B cell (primary cell): ENCODE results near the gene ANKS1B. TPM values are rescaled to one million over a fixed set of nuclear protein-coding genes. Genes with fewer than 3 reads are reported as not detected.

Experiments used
- ATAC-seq: fragments of 200-7000 bp; cut with Tn5 transposase; one replicate; pipeline ENCODE4 v1.10.0; 2021; ENCODE audit warnings: low read depth, mild to moderate bottlenecking, moderate number of reproducible peaks, moderate library complexity
- CTCF ChIA-PET: fragments of 350-600 bp; sonication (Branson Sonifier 250); formaldehyde crosslinking; loops from one replicate; lab custom pipeline; 2021; ENCODE audit warnings: antibody characterized with exemption, inconsistent platforms; lab: Charles Lee
- POLR2A ChIA-PET: fragments of 350-600 bp; sonication (Branson Sonifier 250); formaldehyde crosslinking; loops from one replicate; lab custom pipeline; 2021; ENCODE audit warnings: antibody characterized with exemption; lab: Charles Lee
- DNase-seq: peaks from one replicate; pipeline ENCODE4 v3.0.0; 2013
- H2AFZ ChIP-seq: 2 replicates; pipeline ENCODE4 v1.6.1; 2012; ENCODE audit warnings: mild to moderate bottlenecking, low read depth, low read length; ENCODE audit not compliant: insufficient read depth, poor library complexity, severe bottlenecking
- H3K27ac ChIP-seq, 2 donors: 1 replicate in 1 of 2; 2 replicates in 1 of 2; pipeline ENCODE4 v1.5.1; 2012 to 2013; ENCODE audit warnings: low read length in 2 of 2, mild to moderate bottlenecking in 2 of 2, moderate library complexity in 1 of 2
- H3K27me3 ChIP-seq, 4 experiments: fragments of 200-600 bp in 1 of 4; sonication (generic) in 1 of 4; replicated peaks in 1 of 4; 1 replicate in 2 of 4; 2 replicates in 2 of 4; pipeline versions ENCODE4 v1.6.1 to v1.7.0; 2013 to 2016; ENCODE audit warnings: low read length in 3 of 4, mild to moderate bottlenecking in 2 of 4, mixed read lengths in 1 of 4, moderate library complexity in 1 of 4; ENCODE audit not compliant: insufficient read depth in 4 of 4, control insufficient read depth in 3 of 4; ENCODE audit errors: control extremely low read depth in 1 of 4
- H3K36me3 ChIP-seq, 2 experiments: replicated peaks in 1 of 2; 1 replicate in 1 of 2; 2 replicates in 1 of 2; pipeline versions ENCODE4 v1.6.1 to v1.7.1; 2013; ENCODE audit warnings: low read length in 1 of 2; ENCODE audit not compliant: insufficient read depth in 2 of 2, control insufficient read depth in 1 of 2; ENCODE audit errors: control extremely low read depth in 1 of 2, extremely low read depth in 1 of 2
- H3K4me1 ChIP-seq, 2 donors: fragments of 200-600 bp in 1 of 2; sonication (generic) in 1 of 2; 1 replicate in 1 of 2; 2 replicates in 1 of 2; pipeline versions ENCODE4 v1.5.1 to v1.6.1; 2013 to 2017; ENCODE audit warnings: low read length in 2 of 2; ENCODE audit not compliant: control insufficient read depth in 2 of 2, insufficient read depth in 2 of 2
- H3K4me2 ChIP-seq: replicated peaks from 2 replicates; pipeline ENCODE3; 2012; ENCODE audit warnings: mild to moderate bottlenecking, low read depth, low read length; ENCODE audit not compliant: poor library complexity, severe bottlenecking
- H3K4me3 ChIP-seq, 5 experiments: fragments of 200-600 bp in 1 of 5; sonication (generic) in 1 of 5; 1 replicate in 3 of 5; 2 replicates in 2 of 5; pipeline versions ENCODE4 v1.5.1 to v1.7.0; 2011 to 2016; ENCODE audit warnings: low read length in 4 of 5, mild to moderate bottlenecking in 4 of 5, low read depth in 2 of 5, control low read depth in 1 of 5, moderate library complexity in 1 of 5; ENCODE audit not compliant: insufficient read depth in 1 of 5; ENCODE audit errors: control extremely low read depth in 1 of 5, extremely low read depth in 1 of 5
- H3K79me2 ChIP-seq: fragments of 200-600 bp; sonication (generic); one replicate; pipeline ENCODE4 v1.6.0; 2016; ENCODE audit warnings: low read length; ENCODE audit not compliant: control insufficient read depth, insufficient read depth
- H3K9ac ChIP-seq: fragments of 200-600 bp; sonication (generic); 2 replicates; pipeline ENCODE4 v1.6.1; 2017; ENCODE audit warnings: mild to moderate bottlenecking, low read length, moderate library complexity
- H3K9me3 ChIP-seq, 3 donors: one replicate each; pipeline versions ENCODE4 v1.6.1 to v1.7.1; 2013; ENCODE audit warnings: low read length in 2 of 3; ENCODE audit not compliant: control insufficient read depth in 2 of 3, insufficient read depth in 1 of 3; ENCODE audit errors: control extremely low read depth in 1 of 3
- H4K20me1 ChIP-seq: 2 replicates; pipeline ENCODE4 v1.6.0; 2012; ENCODE audit warnings: mild to moderate bottlenecking, low read length; ENCODE audit not compliant: insufficient read depth, control insufficient read depth, poor library complexity, severe bottlenecking
- H3K27ac Mint-ChIP-seq: one replicate; pipeline ENCODE4 v1.8.0; 2021; ENCODE audit warnings: mixed read lengths
- H3K27me3 Mint-ChIP-seq: one replicate; pipeline ENCODE4 v1.8.0; 2021; ENCODE audit warnings: mixed read lengths
- H3K4me1 Mint-ChIP-seq: one replicate; pipeline ENCODE4 v1.8.0; 2021; ENCODE audit warnings: mixed read lengths
- H3K4me3 Mint-ChIP-seq: one replicate; pipeline ENCODE4 v1.8.0; 2021; ENCODE audit warnings: mixed read lengths
- H3K9me3 Mint-ChIP-seq: one replicate; pipeline ENCODE4 v1.8.0; 2022; ENCODE audit warnings: mixed read lengths; ENCODE audit not compliant: insufficient read depth
- EZH2 ChIP-seq: IDR thresholded peaks from 2 replicates; pipeline ENCODE4 v1.6.1; 2012; ENCODE audit warnings: borderline replicate concordance, low read depth, mild to moderate bottlenecking, moderate library complexity, low read length; ENCODE audit not compliant: insufficient read depth, poor library complexity, severe bottlenecking
- WGBS: methylation state at CpG from one replicate; pipeline ENCODE4 v1.1.5; 2013; ENCODE audit warnings: missing lambda C conversion rate; ENCODE audit not compliant: insufficient coverage; 5-methylcytosine and 5-hydroxymethylcytosine counted together
- intact Hi-C: fragments of 100-400 bp; cut with micrococcal nuclease; formaldehyde crosslinking; loops from one replicate; pipeline ENCODE4 v1.10.0; 2022
- polyA plus RNA-seq: library from polyadenylated mRNA; depleted of rRNA; stranded (reverse); fragments of >200 nt; gene quantifications from 2 replicates; pipeline ENCODE4 v1.2.3, GENCODE V29; 2012
- total RNA-seq, 2 donors: library from RNA; stranded (reverse); fragments of 120-200 nt in 1 of 2; gene quantifications; 1 replicate in 1 of 2; 2 replicates in 1 of 2; pipeline versions ENCODE4 v1.2.3 to v1.2.4, GENCODE V29; 2013 to 2022
- TF ChIP-seq, protein P1 (sequence below): fragments of 200-600 bp; IDR thresholded peaks from one replicate; pipeline ENCODE4 v1.8.0; 2022; ENCODE audit warnings: antibody characterized with exemption, mild to moderate bottlenecking

Gene ANKS1B
- total and polyA plus RNA-seq, 2 donors (not counting 1 experiment from before 2014, with no cell fraction given): not detected

DNA sequence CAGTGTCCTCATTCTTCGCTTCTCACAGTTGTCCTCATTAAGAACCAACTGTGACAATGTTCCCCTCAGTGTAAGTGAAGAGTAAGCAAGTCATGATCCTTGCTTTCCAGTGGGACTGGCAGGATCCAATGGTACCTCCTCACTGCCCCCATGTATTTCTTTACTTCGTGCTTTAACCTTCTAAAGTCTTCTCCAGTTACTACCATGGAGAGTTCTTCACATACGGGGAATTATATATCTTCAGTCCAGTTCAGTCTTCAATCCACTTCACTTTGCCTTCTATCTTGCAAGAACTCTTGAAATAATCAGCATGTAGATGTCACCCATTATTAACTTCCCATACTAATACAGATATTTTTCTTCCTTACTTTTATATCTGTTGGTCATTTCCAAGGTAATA is 719.1 kb downstream of the ANKS1B start:
- Histone ChIP-seq H3K9ac (no peak overlapping the region), H3K4me3 (no peak overlapping the region), H3K9me3 (no peaks in the 10 kb centered on the region), H3K79me2 (no peaks in the 10 kb centered on the region), H2AFZ (no peak overlapping the region), H3K36me3 (no peaks in the 10 kb centered on the region), H3K27me3 (no peaks in the 10 kb centered on the region), H3K4me2 (no peak overlapping the region), H4K20me1 (no peaks in the 10 kb centered on the region), H3K27ac (no peak overlapping the region), H3K4me1 (no peaks in the 10 kb centered on the region)
- intact Hi-C loops: no loop called here
- H3K27ac Mint-ChIP-seq: no peak overlapping the region
- H3K9me3 Mint-ChIP-seq: no peaks in the 10 kb centered on the region
- H3K4me3 Mint-ChIP-seq: no peak overlapping the region
- ChIA-PET POLR2A (no interaction called here), CTCF (no interaction called here)
- WGBS: 83% methylated on average over 3 of the region's 3 CpGs
- DNase-seq (no peak), ATAC-seq (no peak)
- TF ChIP-seq, protein P1, sequence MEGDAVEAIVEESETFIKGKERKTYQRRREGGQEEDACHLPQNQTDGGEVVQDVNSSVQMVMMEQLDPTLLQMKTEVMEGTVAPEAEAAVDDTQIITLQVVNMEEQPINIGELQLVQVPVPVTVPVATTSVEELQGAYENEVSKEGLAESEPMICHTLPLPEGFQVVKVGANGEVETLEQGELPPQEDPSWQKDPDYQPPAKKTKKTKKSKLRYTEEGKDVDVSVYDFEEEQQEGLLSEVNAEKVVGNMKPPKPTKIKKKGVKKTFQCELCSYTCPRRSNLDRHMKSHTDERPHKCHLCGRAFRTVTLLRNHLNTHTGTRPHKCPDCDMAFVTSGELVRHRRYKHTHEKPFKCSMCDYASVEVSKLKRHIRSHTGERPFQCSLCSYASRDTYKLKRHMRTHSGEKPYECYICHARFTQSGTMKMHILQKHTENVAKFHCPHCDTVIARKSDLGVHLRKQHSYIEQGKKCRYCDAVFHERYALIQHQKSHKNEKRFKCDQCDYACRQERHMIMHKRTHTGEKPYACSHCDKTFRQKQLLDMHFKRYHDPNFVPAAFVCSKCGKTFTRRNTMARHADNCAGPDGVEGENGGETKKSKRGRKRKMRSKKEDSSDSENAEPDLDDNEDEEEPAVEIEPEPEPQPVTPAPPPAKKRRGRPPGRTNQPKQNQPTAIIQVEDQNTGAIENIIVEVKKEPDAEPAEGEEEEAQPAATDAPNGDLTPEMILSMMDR: no peak
- no peak for TF ChIP-seq EZH2
- no peaks in the 10 kb centered on the region for H3K27me3 Mint-ChIP-seq
- H3K4me1 Mint-ChIP-seq: no peaks in the 10 kb centered on the region

DNA sequence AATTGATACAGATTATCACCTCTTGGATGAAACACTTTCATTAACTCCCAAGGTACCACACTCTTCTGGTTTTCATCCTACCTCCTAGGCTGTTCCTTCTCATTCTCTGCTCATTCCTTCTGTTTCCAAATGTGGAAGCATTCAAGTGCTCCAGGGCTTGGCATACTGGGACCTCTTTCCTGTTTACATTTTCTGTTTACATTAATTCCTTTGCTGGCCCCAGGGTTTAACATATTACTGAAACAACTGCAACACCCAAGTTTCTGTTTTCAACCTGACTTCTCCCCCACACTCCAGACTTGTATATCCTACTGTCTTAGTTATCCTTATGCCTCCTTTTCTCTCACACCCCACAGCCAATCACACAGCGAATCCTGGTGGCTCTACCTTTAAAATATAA is 723.5 kb downstream of the ANKS1B start:
- no peaks in the 10 kb centered on the region for H4K20me1 ChIP-seq
- 38% methylated on average over 1 of the region's 1 CpG for WGBS
- no peak overlapping the region for H3K4me3 ChIP-seq
- CTCF ChIA-PET: no interaction called here
- no peak overlapping the region for H3K27ac ChIP-seq
- no peaks in the 10 kb centered on the region for H3K4me1 ChIP-seq
- H3K9me3 Mint-ChIP-seq: no peaks in the 10 kb centered on the region
- DNase-seq (no peak), ATAC-seq (no peak)
- no peak overlapping the region for H3K4me2 ChIP-seq
- H3K9ac ChIP-seq: no peak overlapping the region
- H3K36me3 ChIP-seq: no peaks in the 10 kb centered on the region
- H3K27me3 ChIP-seq: no peaks in the 10 kb centered on the region
- no peaks in the 10 kb centered on the region for H3K27me3 Mint-ChIP-seq
- H3K27ac Mint-ChIP-seq: no peak overlapping the region
- no peak for TF ChIP-seq EZH2
- TF ChIP-seq, protein P1: no peak
- H3K4me1 Mint-ChIP-seq: no peaks in the 10 kb centered on the region
- POLR2A ChIA-PET: no interaction called here
- intact Hi-C loops: no loop called here
- no peaks in the 10 kb centered on the region for H3K9me3 ChIP-seq
- H3K4me3 Mint-ChIP-seq: no peak overlapping the region
- H2AFZ ChIP-seq: no peak overlapping the region
- H3K79me2 ChIP-seq: no peaks in the 10 kb centered on the region
